ENCODE data around the gene HECW1. TPM values are rescaled to one million over a fixed set of nuclear protein-coding genes. Genes with fewer than 3 reads are reported as not detected.

Gene HECW1
- total RNA-seq, 2 experiments from 2014 or later, result not detected

Small RNA genes within 50 kb of the gene (microRNA-seq; reads per million reads assigned to microRNA genes)
- gene MIR3943 (ENCODE audit: borderline microRNAs expressed, borderline number of aligned reads, borderline replicate concordance), result not detected

Other genes starting within 250 kb of the HECW1 start
- gene C7orf25, start 200.6 kb upstream of the HECW1 start, total RNA-seq, result 1 to 10 TPM; 3.6 to 4.3 TPM
- gene PSMA2, start 180.5 kb upstream of the HECW1 start, total RNA-seq, result 100 to 1,000 TPM; 196 to 200 TPM
- 10 to 100 TPM; 59.3 to 63.6 TPM for gene MRPL32, start 180.3 kb upstream of the HECW1 start, total RNA-seq